Endodermal cell (in vitro differentiated cells): Measurements from ENCODE around the gene ARHGDIA. TPM values are rescaled to one million over a fixed set of nuclear protein-coding genes. Genes with fewer than 3 reads are reported as not detected.

Source experiments
- DNase-seq: peaks from one replicate; pipeline ENCODE4 v3.0.0-alpha.2; 2017
- H3K27ac ChIP-seq: 2 replicates; pipeline ENCODE4 v1.5.1; 2013; ENCODE audit warnings: mild to moderate bottlenecking, low read depth, low read length, moderate library complexity
- H3K27me3 ChIP-seq: 2 replicates; pipeline ENCODE4 v1.6.1; 2013; ENCODE audit warnings: mild to moderate bottlenecking, low read length, moderate library complexity; ENCODE audit not compliant: insufficient read depth, control insufficient read depth, poor library complexity, severe bottlenecking
- H3K36me3 ChIP-seq: 2 replicates; pipeline ENCODE4 v1.7.0; 2013; ENCODE audit warnings: mild to moderate bottlenecking, low read length, moderate library complexity; ENCODE audit not compliant: control insufficient read depth, insufficient read depth
- H3K4me1 ChIP-seq: one replicate; pipeline ENCODE4 v1.7.0; 2013; ENCODE audit warnings: low read length; ENCODE audit not compliant: control insufficient read depth, insufficient read depth
- H3K4me3 ChIP-seq: 2 replicates; pipeline ENCODE4 v1.5.1; 2013; ENCODE audit warnings: mild to moderate bottlenecking, low read length, moderate library complexity
- H3K9ac ChIP-seq: 2 replicates; pipeline ENCODE4 v1.6.1; 2013; ENCODE audit warnings: mild to moderate bottlenecking, low read length, moderate library complexity; ENCODE audit not compliant: poor library complexity, severe bottlenecking; ENCODE audit errors: extremely low read depth
- H3K9me3 ChIP-seq: 2 replicates; pipeline ENCODE4 v1.6.1; 2013; ENCODE audit warnings: mild to moderate bottlenecking, low read length, moderate library complexity; ENCODE audit not compliant: control insufficient read depth
- H3K27ac Mint-ChIP-seq: 2 replicates; pipeline ENCODE4 v1.8.0; 2020; ENCODE audit warnings: mixed read lengths
- H3K27me3 Mint-ChIP-seq: 2 replicates; pipeline ENCODE4 v1.8.0; 2021; ENCODE audit warnings: mild to moderate bottlenecking, mixed read lengths; ENCODE audit not compliant: insufficient read depth
- H3K36me3 Mint-ChIP-seq: 2 replicates; pipeline ENCODE4 v1.8.0; 2020; ENCODE audit warnings: low read depth, mixed read lengths
- H3K4me1 Mint-ChIP-seq: 2 replicates; pipeline ENCODE4 v1.8.0; 2020; ENCODE audit warnings: mixed read lengths
- H3K4me3 Mint-ChIP-seq: 2 replicates; pipeline ENCODE4 v1.8.0; 2020; ENCODE audit warnings: mild to moderate bottlenecking, moderate library complexity, mixed read lengths
- H3K9me3 Mint-ChIP-seq: 2 replicates; pipeline ENCODE4 v1.8.0; 2020; ENCODE audit warnings: mild to moderate bottlenecking, mixed read lengths
- CTCF ChIP-seq: fragments of 200-600 bp; sonication (generic); conservative IDR thresholded peaks from 2 replicates; pipeline ENCODE4 v1.5.0; 2021; ENCODE audit warnings: antibody characterized with exemption, mild to moderate bottlenecking
- WGBS, 2 experiments: methylation state at CpG; one replicate each; pipeline versions ENCODE4 v1.1.5 to v1.1.7; 2013; ENCODE audit warnings: missing lambda C conversion rate in 2 of 2, mixed read lengths in 1 of 2; ENCODE audit not compliant: insufficient coverage in 1 of 2, insufficient read length in 1 of 2; 5-methylcytosine and 5-hydroxymethylcytosine counted together
- total RNA-seq, 2 donors: library from RNA; stranded (reverse); fragmentation: NEBNext Ultra II Directional in 1 of 2; extraction: Animal tissue kit (Norgen Biotek cat#: 25700) in 1 of 2; gene quantifications; 2 replicates in 1 of 2; 3 replicates in 1 of 2; pipeline ENCODE4 v1.2.1, GENCODE V29; 2021

Gene ARHGDIA
- total RNA-seq, 2 donors from 2014 or later, result 240 to 254 TPM

GRCh38 chr17:81891303-81891552 is 20.1 kb upstream of the ARHGDIA start:
- TF ChIP-seq CTCF, result no peak
- H3K9me3 ChIP-seq, result no peaks in the 10 kb centered on the region
- DNase-seq, result no peak
- Mint-ChIP-seq H3K27me3 (no peaks in the 10 kb centered on the region), H3K9me3 (no peaks in the 10 kb centered on the region), H3K4me3 (peak overlapping the region; percentile 83), H3K27ac (peak overlapping the region; percentile 98), H3K36me3 (peaks cover 55% of the 10 kb centered on the region), H3K4me1 (peaks cover 5% of the 10 kb centered on the region)
- peak overlapping the region; percentile 97 for H3K4me3 ChIP-seq
- 0% methylated on average over 28 to 40 of the region's 40 CpGs for WGBS, 2 experiments
- peaks cover 7% of the 10 kb centered on the region for H3K4me1 ChIP-seq
- no peaks in the 10 kb centered on the region for H3K27me3 ChIP-seq
- peaks cover 58% of the 10 kb centered on the region for H3K36me3 ChIP-seq
- peak overlapping the region; percentile 38 for H3K27ac ChIP-seq
- H3K9ac ChIP-seq, result peak overlapping the region; percentile 96

- Mint-ChIP-seq H3K36me3 (peaks cover 58% of the 10 kb centered on the region), H3K27me3 (no peaks in the 10 kb centered on the region), H3K27ac (peak overlapping the region; percentile 87), H3K9me3 (no peaks in the 10 kb centered on the region), H3K4me1 (peaks cover 5% of the 10 kb centered on the region), H3K4me3 (peak overlapping the region; percentile 83)
- H3K9ac ChIP-seq, result peak overlapping the region; percentile 96
- H3K36me3 ChIP-seq, result peaks cover 63% of the 10 kb centered on the region
- WGBS, 2 experiments, result 11 to 16% methylated on average over 26 to 67 of the region's 69 CpGs
- H3K27ac ChIP-seq, result peak overlapping the region; percentile 38
- no peaks in the 10 kb centered on the region for H3K27me3 ChIP-seq
- TF ChIP-seq CTCF, result no peak
- DNase-seq, result peak; percentile 47
- no peaks in the 10 kb centered on the region for H3K9me3 ChIP-seq
- peaks cover 7% of the 10 kb centered on the region for H3K4me1 ChIP-seq
- H3K4me3 ChIP-seq, result peak overlapping the region; percentile 97
Observed at GRCh38 chr17:81890447-81891302, 19.5 kb upstream of the ARHGDIA start.

- Histone ChIP-seq H3K9me3 (no peaks in the 10 kb centered on the region), H3K4me1 (peaks cover 7% of the 10 kb centered on the region), H3K27ac (no peak overlapping the region), H3K27me3 (no peaks in the 10 kb centered on the region), H3K4me3 (peak overlapping the region; percentile 97), H3K36me3 (peaks cover 66% of the 10 kb centered on the region), H3K9ac (peak overlapping the region; percentile 96)
- Mint-ChIP-seq H3K4me1 (peaks cover 5% of the 10 kb centered on the region), H3K27ac (peak overlapping the region; percentile 37), H3K4me3 (peak overlapping the region; percentile 83), H3K36me3 (peaks cover 59% of the 10 kb centered on the region), H3K27me3 (no peaks in the 10 kb centered on the region), H3K9me3 (no peaks in the 10 kb centered on the region)
- WGBS, 2 experiments, result 93 to 98% methylated on average over 6 to 9 of the region's 9 CpGs
- no peak for TF ChIP-seq CTCF
- DNase-seq, result peak; percentile 54
Observed at GRCh38 chr17:81889602-81890001, 18.5 kb upstream of the ARHGDIA start.
